H1 (cell line): ENCODE results near the gene CACNA1F. TPM values are rescaled to one million over a fixed set of nuclear protein-coding genes. Genes with fewer than 3 reads are reported as not detected.

Experiments
- CTCF ChIA-PET: fragments of 300-600 bp; sonication (Branson Sonifier 250); formaldehyde crosslinking; loops from one replicate; lab custom pipeline; 2021; ENCODE audit not compliant: partially characterized antibody; lab: Charles Lee
- POLR2A ChIA-PET: fragments of 300-600 bp; sonication (Branson Sonifier 250); formaldehyde crosslinking; loops from one replicate; lab custom pipeline; 2021; ENCODE audit warnings: inconsistent platforms; ENCODE audit not compliant: partially characterized antibody; lab: Charles Lee
- DNase-seq, 2 experiments: peaks; one replicate each; pipeline versions ENCODE4 v3.0.0 to v3.0.0-alpha.2; 2010 to 2022; ENCODE audit warnings: low spot score in 2 of 2, low read depth in 1 of 2, mixed read lengths in 1 of 2
- FAIRE-seq: peaks from 2 replicates; lab custom pipeline; 2011; peaks lifted over from hg19 to GRCh38; lab: Jason Lieb, UNC
- H2AFZ ChIP-seq: 2 replicates; pipeline ENCODE4 v1.8.1; 2012; ENCODE audit warnings: low read length, inconsistent platforms
- H2AK5ac ChIP-seq: 2 replicates; pipeline ENCODE4 v1.6.1; 2013; ENCODE audit warnings: low read depth, low read length
- H2BK120ac ChIP-seq: replicated peaks from 2 replicates; pipeline ENCODE3; 2013; ENCODE audit warnings: low read depth, low read length, inconsistent platforms
- H2BK12ac ChIP-seq: 2 replicates; pipeline ENCODE4 v1.6.1; 2013; ENCODE audit warnings: low read depth, low read length
- H2BK15ac ChIP-seq: 2 replicates; pipeline ENCODE4 v1.6.1; 2013; ENCODE audit warnings: low read length
- H2BK20ac ChIP-seq: 2 replicates; pipeline ENCODE4 v1.6.1; 2013; ENCODE audit warnings: low read length
- H2BK5ac ChIP-seq: 2 replicates; pipeline ENCODE4 v1.6.1; 2013; ENCODE audit warnings: low read depth, low read length
- H3K14ac ChIP-seq: 2 replicates; pipeline ENCODE4 v1.6.1; 2013; ENCODE audit warnings: inconsistent platforms; ENCODE audit not compliant: insufficient read length
- H3K18ac ChIP-seq: 2 replicates; pipeline ENCODE4 v1.6.1; 2013; ENCODE audit warnings: low read length; ENCODE audit errors: extremely low read depth
- H3K23ac ChIP-seq: 2 replicates; pipeline ENCODE4 v1.6.1; 2013; ENCODE audit warnings: inconsistent platforms; ENCODE audit not compliant: insufficient read length
- H3K23me2 ChIP-seq: 2 replicates; pipeline ENCODE4 v1.6.1; 2013; ENCODE audit warnings: low read depth, low read length
- H3K27ac ChIP-seq: 2 replicates; pipeline ENCODE4 v1.6.1; 2011; ENCODE audit warnings: low read depth, low read length, inconsistent platforms
- H3K27me3 ChIP-seq, 4 experiments: replicated peaks in 1 of 4; 1 replicate in 1 of 4; 2 replicates in 3 of 4; pipeline versions ENCODE4 v1.6.1 to v1.8.1; 2011 to 2013; ENCODE audit warnings: low read length in 3 of 4, mild to moderate bottlenecking in 3 of 4, inconsistent platforms in 2 of 4, mixed read lengths in 2 of 4, moderate library complexity in 1 of 4; ENCODE audit not compliant: control insufficient read depth in 3 of 4, insufficient read depth in 3 of 4; ENCODE audit errors: extremely low read depth in 1 of 4
- H3K36me3 ChIP-seq, 4 experiments: 2 replicates each; pipeline versions ENCODE4 v1.6.1 to v1.8.1; 2011 to 2013; ENCODE audit warnings: mild to moderate bottlenecking in 4 of 4, low read length in 3 of 4, moderate library complexity in 2 of 4, control low read depth in 1 of 4, inconsistent platforms in 1 of 4; ENCODE audit not compliant: insufficient read depth in 4 of 4, control insufficient read depth in 2 of 4
- H3K4ac ChIP-seq: replicated peaks from 2 replicates; pipeline ENCODE3; 2013; ENCODE audit warnings: low read length, low read depth, mixed read lengths, inconsistent platforms; ENCODE audit not compliant: insufficient read length
- H3K4me1 ChIP-seq, 4 experiments: replicated peaks in 1 of 4; 1 replicate in 1 of 4; 2 replicates in 3 of 4; pipeline versions ENCODE4 v1.6.1 to v1.8.1; 2011 to 2013; ENCODE audit warnings: low read length in 3 of 4, inconsistent platforms in 2 of 4, mixed read lengths in 1 of 4; ENCODE audit not compliant: insufficient read depth in 4 of 4, control insufficient read depth in 3 of 4
- H3K4me2 ChIP-seq, 2 experiments: 2 replicates each; pipeline versions ENCODE4 v1.6.1 to v1.8.1; 2011 to 2013; ENCODE audit warnings: low read depth in 2 of 2, low read length in 2 of 2, control low read depth in 1 of 2, inconsistent platforms in 1 of 2, mild to moderate bottlenecking in 1 of 2; ENCODE audit not compliant: insufficient read depth in 1 of 2
- H3K4me3 ChIP-seq, 4 experiments: fragments of 200-600, 300-600 bp in 1 of 4; sonication (generic), shearing (Covaris generic), sonication (Bioruptor Twin) in 1 of 4; 2 replicates each; pipeline versions ENCODE4 v1.5.1 to v1.8.1; 2011 to 2016; ENCODE audit warnings: low read length in 4 of 4, low read depth in 3 of 4, control low read depth in 2 of 4, inconsistent platforms in 2 of 4, mild to moderate bottlenecking in 2 of 4, mixed read lengths in 1 of 4, moderate library complexity in 1 of 4; ENCODE audit not compliant: insufficient read depth in 2 of 4; ENCODE audit errors: extremely low read depth in 1 of 4
- H3K56ac ChIP-seq: replicated peaks from 2 replicates; pipeline ENCODE3; 2013; ENCODE audit warnings: low read depth, mild to moderate bottlenecking, mixed read lengths, low read length, inconsistent platforms; ENCODE audit not compliant: insufficient read length
- H3K79me1 ChIP-seq: 2 replicates; pipeline ENCODE4 v1.6.1; 2013; ENCODE audit warnings: low read depth, low read length, control low read depth
- H3K79me2 ChIP-seq, 2 experiments: 2 replicates each; pipeline versions ENCODE4 v1.6.1 to v1.8.1; 2012 to 2013; ENCODE audit warnings: low read length in 2 of 2, mild to moderate bottlenecking in 2 of 2, inconsistent platforms in 1 of 2; ENCODE audit not compliant: insufficient read depth in 2 of 2, control insufficient read depth in 1 of 2
- H3K9ac ChIP-seq, 4 experiments: replicated peaks in 1 of 4; 1 replicate in 1 of 4; 2 replicates in 3 of 4; pipeline versions ENCODE4 v1.6.1 to v1.8.1; 2011 to 2013; ENCODE audit warnings: low read depth in 3 of 4, low read length in 3 of 4, control low read depth in 2 of 4, mild to moderate bottlenecking in 2 of 4, moderate library complexity in 2 of 4, inconsistent platforms in 1 of 4; ENCODE audit errors: extremely low read depth in 1 of 4
- H3K9me3 ChIP-seq, 2 experiments: 2 replicates each; pipeline versions ENCODE4 v1.6.1 to v1.8.1; 2012 to 2013; ENCODE audit warnings: mild to moderate bottlenecking in 2 of 2, moderate library complexity in 2 of 2, control low read depth in 1 of 2, inconsistent platforms in 1 of 2, low read depth in 1 of 2, low read length in 1 of 2, mixed read lengths in 1 of 2; ENCODE audit not compliant: insufficient read depth in 2 of 2
- H4K20me1 ChIP-seq, 2 experiments: replicated peaks in 1 of 2; 2 replicates each; pipeline versions ENCODE3 to v1.8.1; 2011 to 2013; ENCODE audit warnings: inconsistent platforms in 2 of 2, low read length in 2 of 2, mild to moderate bottlenecking in 1 of 2; ENCODE audit not compliant: insufficient read depth in 2 of 2, control insufficient read depth in 1 of 2
- H4K5ac ChIP-seq: 2 replicates; pipeline ENCODE4 v1.6.1; 2013; ENCODE audit warnings: low read length, low read depth, mixed read lengths, inconsistent platforms; ENCODE audit not compliant: insufficient read length
- H4K8ac ChIP-seq: 2 replicates; pipeline ENCODE4 v1.8.0; 2013; ENCODE audit warnings: mild to moderate bottlenecking, moderate library complexity, low read length, inconsistent platforms; ENCODE audit not compliant: insufficient read depth; ENCODE audit errors: extremely low read depth
- H4K91ac ChIP-seq: replicated peaks from 2 replicates; pipeline ENCODE3; 2013; ENCODE audit warnings: low read length, mixed read lengths, inconsistent platforms; ENCODE audit not compliant: insufficient read length
- ASH2L ChIP-seq: fragments of 200-600, 300-600 bp; sonication (generic); IDR thresholded peaks from one replicate; pipeline ENCODE4 v1.7.1; 2017; ENCODE audit warnings: low read length
- ATF2 ChIP-seq: IDR thresholded peaks from 2 replicates; pipeline ENCODE4 v1.6.1; 2012; ENCODE audit warnings: low read length, inconsistent platforms
- CBX8 ChIP-seq: fragments of 300-800, 300-1000 bp; sonication (generic); IDR thresholded peaks from 2 replicates; pipeline ENCODE4 v1.7.1; 2016; ENCODE audit warnings: low read depth, low read length, borderline replicate concordance
- CREB1 ChIP-seq: IDR thresholded peaks from 2 replicates; pipeline ENCODE4 v1.6.1; 2012; ENCODE audit warnings: inconsistent platforms
- CTBP2 ChIP-seq: IDR thresholded peaks from 2 replicates; pipeline ENCODE4 v1.7.0; 2011; ENCODE audit warnings: borderline replicate concordance, mild to moderate bottlenecking, moderate library complexity, mixed read lengths, low read length; ENCODE audit not compliant: insufficient read depth, insufficient read length
- FOSL1 ChIP-seq: IDR thresholded peaks from 2 replicates; pipeline ENCODE4 v1.6.1; 2011; ENCODE audit warnings: mild to moderate bottlenecking, low read depth, low read length, moderate library complexity; ENCODE audit not compliant: insufficient read depth
- WGBS, 2 experiments: shearing (Covaris generic) in 1 of 2; methylation state at CpG; one replicate each; pipeline versions ENCODE4 v1.1.6 to v1.1.7; 2013 to 2015; ENCODE audit warnings: low lambda C conversion rate in 2 of 2, mixed read lengths in 2 of 2, inconsistent platforms in 1 of 2, low coverage in 1 of 2, missing lambda C conversion rate in 1 of 2; ENCODE audit not compliant: insufficient replicate concordance in 2 of 2, insufficient coverage in 1 of 2, insufficient read length in 1 of 2; ENCODE audit errors: extremely low coverage in 1 of 2, missing lambda C conversion rate in 1 of 2; 5-methylcytosine and 5-hydroxymethylcytosine counted together
- polyA plus RNA-seq, 7 experiments: library from polyadenylated mRNA; depleted of rRNA in 3 of 7; stranded (reverse) in 5 of 7; unstranded in 2 of 7; fragments of >200 nt in 5 of 7; fragments of 200-250 nt in 2 of 7; gene quantifications; 1 replicate in 5 of 7; 2 replicates in 1 of 7; 4 replicates in 1 of 7; pipeline versions ENCODE4 v1.2.1 to v1.2.3, GENCODE V29; 2011 to 2013; ENCODE audit warnings: missing spikeins in 2 of 7, mixed read lengths in 2 of 7
- total RNA-seq: library from RNA; stranded (reverse); fragmentation: NEBNext Ultra II Directional; extraction: Animal tissue kit (Norgen Biotek cat#: 25700); gene quantifications from 2 replicates; pipeline ENCODE4 v1.2.1, GENCODE V29; 2021

CACNA1F gene
- total and polyA plus RNA-seq, 2 of the 8 experiments (the other 6 are each of a cell fraction or from before 2014, with no cell fraction given) = 0.59 to 0.84 TPM

DNA sequence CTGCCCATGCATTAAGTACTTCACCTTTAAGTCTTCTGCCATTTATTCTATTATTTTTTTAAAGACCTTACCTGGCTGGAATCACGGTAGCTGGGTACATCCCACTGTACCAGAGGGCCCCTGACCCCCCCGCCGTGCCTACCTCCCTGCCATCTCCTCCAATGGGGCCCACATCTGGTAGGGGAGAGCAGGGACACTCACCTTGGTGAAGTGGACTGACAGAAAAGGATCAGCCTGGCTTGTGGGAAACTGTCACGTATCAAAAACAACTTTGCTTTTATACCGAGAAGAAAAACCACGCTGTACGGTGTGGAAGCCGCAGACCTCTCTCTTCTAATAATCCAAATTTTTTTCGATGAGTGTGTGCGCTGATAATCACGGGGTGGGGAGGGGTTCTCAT lies 31.3 kb upstream of the CACNA1F start, which contains the start of gene FOXP3:
TSS of gene FOXP3 (minus strand) at position 251 of the 400 bp plus-strand sequence. CDS start 6,205 bp downstream, outside the sequence.
- no peak within 1 kb of the TSS for H4K91ac ChIP-seq
- no peaks in the 10 kb centered on the region; the same call in 1 of the 2 replicates for H3K23me2 ChIP-seq
- no peak within 1 kb of the TSS for H3K56ac ChIP-seq
- no peak within 1 kb of the TSS for H3K14ac ChIP-seq
- ChIA-PET POLR2A (interaction anchor here (0.9 to 1.5 kb wide), 3 partner anchors 9 to 28 kb away, joined by 3 to 6 read pairs (median 4); no protein-coding TSS in a partner anchor), CTCF (interaction anchor here (0.8 kb wide), 1 partner anchor 75 kb away, joined by 3 read pairs; no protein-coding TSS in a partner anchor)
- H2BK20ac ChIP-seq = no peak within 1 kb of the TSS
- no peak within 1 kb of the TSS for H2BK12ac ChIP-seq
- H3K27ac ChIP-seq = no peak within 1 kb of the TSS
- no peaks in the 10 kb centered on the region for H3K36me3 ChIP-seq
- no peak within 1 kb of the TSS for H4K8ac ChIP-seq
- no peak within 1 kb of the TSS for H3K18ac ChIP-seq
- WGBS, 2 experiments = 92% methylated on average over 5 of the region's 11 CpGs; no CpG with 5 or more reads in 1 of the 2 experiments
- no peak within 1 kb of the TSS for H3K4me3 ChIP-seq
- H2BK5ac ChIP-seq = no peak within 1 kb of the TSS
- peaks cover 0 to 5% (median under 1%) of the 10 kb centered on the region in 4 experiments; a peak in 2 of 7 replicates for H3K4me1 ChIP-seq
- no peaks in the 10 kb centered on the region for H3K79me1 ChIP-seq
- H3K4me2 ChIP-seq = no peak within 1 kb of the TSS
- H2BK15ac ChIP-seq = no peak within 1 kb of the TSS
- H3K79me2 ChIP-seq = no peaks in the 10 kb centered on the region
- no peak within 1 kb of the TSS for H3K4ac ChIP-seq
- no peak within 1 kb of the TSS for H2BK120ac ChIP-seq
- H4K5ac ChIP-seq = no peak within 1 kb of the TSS
- H2AK5ac ChIP-seq = no peak within 1 kb of the TSS
- no peak for TF ChIP-seq ASH2L
- TF ChIP-seq CREB1 = no peak
- TF ChIP-seq FOSL1 = no peak
- TF ChIP-seq ATF2 = no peak
- no peak for TF ChIP-seq CTBP2
- no peak for TF ChIP-seq CBX8
- H3K9me3 ChIP-seq = no peaks in the 10 kb centered on the region
- FAIRE-seq (no peak), DNase-seq (no peak)
- H3K27me3 ChIP-seq = no peaks in the 10 kb centered on the region
- H4K20me1 ChIP-seq = no peaks in the 10 kb centered on the region
- H3K23ac ChIP-seq = no peak within 1 kb of the TSS
- H2AFZ ChIP-seq = no peak within 1 kb of the TSS
- H3K9ac ChIP-seq = no peak within 1 kb of the TSS
